NCI-H1436 treated with DMSO at 0.1 percent for 48 hours (cell line): ENCODE data around the gene COL27A1.

ENCODE experiments used
- DNase-seq: peaks from one replicate; lab custom pipeline; 2025; lab: John Stamatoyannopoulos, UW

The COL27A1 gene

GRCh38 chr9:114287763-114288192 is 132.4 kb downstream of the COL27A1 start:
- DNase-seq, result no peak

GRCh38 chr9:114288193-114289091 is 133.1 kb downstream of the COL27A1 start:
- DNase-seq, result no peak

GRCh38 chr9:114289106-114289505 is 133.8 kb downstream of the COL27A1 start:
- no peak for DNase-seq

- DNase-seq, result no peak
Measured at GRCh38 chr9:114289571-114290481, 134.5 kb downstream of the COL27A1 start.

- DNase-seq, result no peak
Measured at GRCh38 chr9:114290561-114290986, 135.2 kb downstream of the COL27A1 start.

GRCh38 chr9:114291064-114291474 is 135.7 kb downstream of the COL27A1 start:
- no peak for DNase-seq

GRCh38 chr9:114291886-114292590 is 136.7 kb downstream of the COL27A1 start:
- DNase-seq, result no peak

- no peak for DNase-seq
Measured at GRCh38 chr9:114294664-114295063, 139.3 kb downstream of the COL27A1 start.

- DNase-seq, result no peak
Measured at GRCh38 chr9:114296338-114296737, 141.0 kb downstream of the COL27A1 start.

GRCh38 chr9:114299286-114300152 is 144.2 kb downstream of the COL27A1 start:
- DNase-seq, result no peak

GRCh38 chr9:114300153-114300845 is 145.0 kb downstream of the COL27A1 start:
- no peak for DNase-seq

GRCh38 chr9:114300846-114301797 is 145.8 kb downstream of the COL27A1 start:
- no peak for DNase-seq

- no peak for DNase-seq
Measured at GRCh38 chr9:114301798-114302565, 146.6 kb downstream of the COL27A1 start.

- no peak for DNase-seq
Measured at GRCh38 chr9:114302727-114303126, 147.4 kb downstream of the COL27A1 start.

- DNase-seq, result no peak
Measured at GRCh38 chr9:114303571-114303970, 148.2 kb downstream of the COL27A1 start.

- DNase-seq, result no peak
Measured at GRCh38 chr9:114303977-114304376, 148.6 kb downstream of the COL27A1 start.

GRCh38 chr9:114304416-114305188 is 149.3 kb downstream of the COL27A1 start:
- DNase-seq, result no peak

GRCh38 chr9:114307899-114308267 is 152.5 kb downstream of the COL27A1 start:
- no peak for DNase-seq
